DND-41 (cell line): ENCODE data around the gene GREB1L.

Experiments
- ATAC-seq: fragments of 200-7000 bp; cut with Tn5 transposase; 3 replicates; pipeline ENCODE4 v1.9.1; 2021; ENCODE audit warnings: low read depth; ENCODE audit not compliant: insufficient read depth
- DNase-seq: peaks from one replicate; pipeline ENCODE4 v3.0.0-alpha.2; 2020
- H2AFZ ChIP-seq: 2 replicates; pipeline ENCODE4 v1.6.0; 2012; ENCODE audit warnings: low read depth, low read length
- H3K27ac ChIP-seq: 2 replicates; pipeline ENCODE4 v1.5.1; 2012; ENCODE audit warnings: low read length, inconsistent platforms
- H3K27me3 ChIP-seq: fragments of 200-600 bp; sonication (generic); 2 replicates; pipeline ENCODE4 v1.6.0; 2012; ENCODE audit warnings: low read length, mild to moderate bottlenecking, inconsistent platforms; ENCODE audit not compliant: insufficient read depth, poor library complexity
- H3K36me3 ChIP-seq: 2 replicates; pipeline ENCODE4 v1.5.1; 2012; ENCODE audit warnings: low read length, inconsistent platforms; ENCODE audit not compliant: insufficient read depth
- H3K4me1 ChIP-seq: 2 replicates; pipeline ENCODE4 v1.5.1; 2012; ENCODE audit warnings: mild to moderate bottlenecking, low read length; ENCODE audit not compliant: insufficient read depth
- H3K4me2 ChIP-seq: 2 replicates; pipeline ENCODE4 v1.6.0; 2012; ENCODE audit warnings: mild to moderate bottlenecking, moderate library complexity, low read length, inconsistent platforms; ENCODE audit not compliant: insufficient read depth
- H3K4me3 ChIP-seq, 2 experiments: fragments of 200-600 bp in 1 of 2; shearing (Covaris generic) in 1 of 2; 2 replicates each; pipeline ENCODE4 v1.5.1; 2012 to 2016; ENCODE audit warnings: inconsistent platforms in 2 of 2, low read length in 2 of 2, mild to moderate bottlenecking in 2 of 2, low read depth in 1 of 2, moderate library complexity in 1 of 2
- H3K79me2 ChIP-seq: 2 replicates; pipeline ENCODE4 v1.6.0; 2012; ENCODE audit warnings: low read length, inconsistent platforms; ENCODE audit not compliant: insufficient read depth
- H3K9ac ChIP-seq: 2 replicates; pipeline ENCODE4 v1.6.0; 2012; ENCODE audit warnings: low read depth, mild to moderate bottlenecking, inconsistent platforms, low read length, moderate library complexity
- H3K9me3 ChIP-seq: 2 replicates; pipeline ENCODE4 v1.5.1; 2012; ENCODE audit warnings: low read length, moderate library complexity, mild to moderate bottlenecking, inconsistent platforms; ENCODE audit not compliant: insufficient read depth, severe bottlenecking
- H4K20me1 ChIP-seq: 2 replicates; pipeline ENCODE4 v1.6.0; 2012; ENCODE audit warnings: low read length; ENCODE audit not compliant: insufficient read depth
- EZH2 ChIP-seq: IDR thresholded peaks from 3 replicates; pipeline ENCODE4 v1.6.1; 2012; ENCODE audit warnings: borderline replicate concordance, low read depth, mild to moderate bottlenecking, moderate library complexity, low read length, inconsistent platforms; ENCODE audit not compliant: severe bottlenecking
- TF ChIP-seq, protein P1 (sequence below): IDR thresholded peaks from 2 replicates; pipeline ENCODE4 v1.5.1; 2012; ENCODE audit warnings: borderline replicate concordance, low read length, moderate library complexity, mild to moderate bottlenecking; ENCODE audit not compliant: poor library complexity, severe bottlenecking; ENCODE audit errors: extremely low read depth

Gene GREB1L

DNA sequence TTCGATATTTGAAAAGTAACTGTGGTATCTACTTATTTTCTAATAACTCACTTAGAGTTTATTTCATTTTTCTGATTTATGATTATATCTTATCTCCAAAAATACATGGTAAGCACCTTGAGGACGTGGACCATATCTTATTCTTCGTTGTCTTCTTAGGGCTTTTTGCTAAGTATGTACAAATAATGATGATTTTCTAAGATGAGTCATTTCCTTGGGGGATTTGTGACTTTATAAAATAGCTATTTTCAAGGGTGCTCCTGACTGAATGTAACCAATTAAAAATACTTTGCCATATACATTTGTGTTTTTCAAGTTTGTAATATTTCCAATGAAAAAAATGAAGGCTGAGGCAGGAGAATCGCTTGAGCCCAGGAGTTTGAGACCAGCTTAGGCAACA lies 56.3 kb downstream of the GREB1L start:
- Histone ChIP-seq H3K27ac (no peak overlapping the region), H3K4me1 (no peaks in the 10 kb centered on the region), H3K9me3 (no peaks in the 10 kb centered on the region), H3K27me3 (peaks cover 11% of the 10 kb centered on the region), H4K20me1 (no peaks in the 10 kb centered on the region), H3K4me2 (no peak overlapping the region), H3K9ac (no peak overlapping the region), H3K79me2 (no peaks in the 10 kb centered on the region), H3K4me3 (no peak overlapping the region), H2AFZ (no peak overlapping the region), H3K36me3 (no peaks in the 10 kb centered on the region)
- no peak for TF ChIP-seq EZH2
- TF ChIP-seq, protein P1, sequence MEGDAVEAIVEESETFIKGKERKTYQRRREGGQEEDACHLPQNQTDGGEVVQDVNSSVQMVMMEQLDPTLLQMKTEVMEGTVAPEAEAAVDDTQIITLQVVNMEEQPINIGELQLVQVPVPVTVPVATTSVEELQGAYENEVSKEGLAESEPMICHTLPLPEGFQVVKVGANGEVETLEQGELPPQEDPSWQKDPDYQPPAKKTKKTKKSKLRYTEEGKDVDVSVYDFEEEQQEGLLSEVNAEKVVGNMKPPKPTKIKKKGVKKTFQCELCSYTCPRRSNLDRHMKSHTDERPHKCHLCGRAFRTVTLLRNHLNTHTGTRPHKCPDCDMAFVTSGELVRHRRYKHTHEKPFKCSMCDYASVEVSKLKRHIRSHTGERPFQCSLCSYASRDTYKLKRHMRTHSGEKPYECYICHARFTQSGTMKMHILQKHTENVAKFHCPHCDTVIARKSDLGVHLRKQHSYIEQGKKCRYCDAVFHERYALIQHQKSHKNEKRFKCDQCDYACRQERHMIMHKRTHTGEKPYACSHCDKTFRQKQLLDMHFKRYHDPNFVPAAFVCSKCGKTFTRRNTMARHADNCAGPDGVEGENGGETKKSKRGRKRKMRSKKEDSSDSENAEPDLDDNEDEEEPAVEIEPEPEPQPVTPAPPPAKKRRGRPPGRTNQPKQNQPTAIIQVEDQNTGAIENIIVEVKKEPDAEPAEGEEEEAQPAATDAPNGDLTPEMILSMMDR = no peak
- DNase-seq (no peak), ATAC-seq (no peak)

DNA sequence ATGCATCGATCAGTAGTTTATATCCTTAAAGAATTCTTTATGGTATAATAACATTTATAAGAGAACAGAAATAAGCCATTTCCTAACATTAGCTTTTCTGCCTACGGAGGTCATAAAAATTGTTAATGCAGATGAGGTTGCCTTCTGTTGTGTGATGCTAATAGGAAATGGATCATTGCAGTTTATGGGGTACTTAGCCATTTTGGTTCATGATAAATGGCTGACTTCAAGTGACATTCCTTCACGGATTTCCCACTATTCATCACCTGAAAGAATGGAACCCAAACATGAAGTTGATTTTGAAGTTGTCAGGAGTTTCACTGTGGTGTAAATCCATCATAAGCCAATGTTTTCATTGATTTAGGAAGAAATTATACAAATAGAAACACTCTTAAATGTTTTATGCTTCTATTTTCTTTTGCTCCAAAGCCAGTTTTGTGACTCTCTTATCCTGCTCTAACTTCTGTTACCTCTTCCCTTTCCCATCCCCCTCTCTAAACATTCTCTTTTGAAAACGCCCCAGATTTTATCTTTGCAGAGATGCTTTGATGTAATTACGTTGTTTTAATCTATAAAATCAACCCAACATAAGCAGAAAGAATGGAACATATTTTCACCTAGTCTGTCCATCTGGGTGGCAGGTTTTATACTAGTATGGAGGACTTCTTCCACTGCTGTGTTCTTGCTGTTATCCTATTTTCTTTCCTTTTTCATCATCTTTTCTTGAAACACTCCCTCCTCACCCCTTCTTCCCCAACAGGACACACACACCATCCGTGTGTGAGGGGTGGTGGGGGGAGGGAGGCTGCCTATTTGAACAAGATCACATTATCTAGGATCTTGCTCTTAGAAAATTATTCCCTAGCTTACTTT lies 58.2 kb downstream of the GREB1L start:
- TF ChIP-seq, protein P1 = no peak
- TF ChIP-seq EZH2 = no peak
- Histone ChIP-seq H3K9ac (no peak overlapping the region), H3K27ac (no peak overlapping the region), H4K20me1 (no peaks in the 10 kb centered on the region), H3K4me1 (no peaks in the 10 kb centered on the region), H2AFZ (no peak overlapping the region), H3K79me2 (no peaks in the 10 kb centered on the region), H3K4me2 (no peak overlapping the region), H3K4me3 (no peak overlapping the region), H3K27me3 (peaks cover 11% of the 10 kb centered on the region), H3K9me3 (no peaks in the 10 kb centered on the region), H3K36me3 (no peaks in the 10 kb centered on the region)
- no peak for ATAC-seq
- no peak for DNase-seq

DNA sequence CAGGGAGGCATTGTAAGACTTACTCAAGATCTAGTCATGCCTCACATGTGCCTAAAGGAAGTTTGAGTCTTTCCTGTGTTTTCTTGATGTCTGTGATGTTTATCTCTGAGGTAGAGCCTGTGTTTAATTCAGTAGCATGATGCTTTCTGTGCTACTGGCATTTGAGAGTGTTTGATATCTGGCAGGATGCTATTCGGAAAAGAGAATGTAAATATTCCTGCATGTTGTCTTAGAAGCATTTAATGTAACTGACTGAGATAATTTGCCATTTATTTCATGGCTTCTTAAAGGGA lies 58.8 kb downstream of the GREB1L start:
- H3K27ac ChIP-seq = no peak overlapping the region
- H3K27me3 ChIP-seq = peaks cover 11% of the 10 kb centered on the region
- no peaks in the 10 kb centered on the region for H3K36me3 ChIP-seq
- H2AFZ ChIP-seq = no peak overlapping the region
- ATAC-seq = no peak
- TF ChIP-seq, protein P1 = no peak
- no peak for TF ChIP-seq EZH2
- H3K9me3 ChIP-seq = no peaks in the 10 kb centered on the region
- no peaks in the 10 kb centered on the region for H4K20me1 ChIP-seq
- H3K4me2 ChIP-seq = no peak overlapping the region
- H3K4me3 ChIP-seq = no peak overlapping the region
- H3K79me2 ChIP-seq = no peaks in the 10 kb centered on the region
- DNase-seq = no peak
- H3K4me1 ChIP-seq = no peaks in the 10 kb centered on the region
- H3K9ac ChIP-seq = no peak overlapping the region

DNA sequence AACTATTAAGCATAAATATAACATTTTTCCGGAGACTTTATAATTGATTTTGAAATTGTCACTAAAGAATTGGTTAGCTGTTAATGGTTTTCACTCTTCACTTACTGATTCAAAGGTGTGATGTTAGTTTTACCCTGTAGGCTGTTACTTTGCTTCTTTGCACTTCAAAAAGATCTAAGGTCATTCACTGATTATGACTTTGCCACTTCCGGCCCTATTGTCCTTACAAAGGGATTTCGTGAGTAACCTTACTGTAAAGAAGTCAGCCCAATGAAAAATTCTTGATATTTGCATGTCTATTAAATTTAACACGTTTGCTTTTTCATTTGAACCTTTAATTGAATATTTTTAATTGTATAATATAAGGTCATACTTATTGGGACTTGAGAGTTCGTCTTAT lies 61.4 kb downstream of the GREB1L start:
- DNase-seq (no peak), ATAC-seq (no peak)
- no peak overlapping the region for H3K4me2 ChIP-seq
- H3K4me3 ChIP-seq = no peak overlapping the region
- peaks cover 11% of the 10 kb centered on the region for H3K27me3 ChIP-seq
- no peaks in the 10 kb centered on the region for H3K36me3 ChIP-seq
- no peak overlapping the region for H3K9ac ChIP-seq
- H3K79me2 ChIP-seq = no peaks in the 10 kb centered on the region
- H2AFZ ChIP-seq = no peak overlapping the region
- no peak overlapping the region for H3K27ac ChIP-seq
- H3K4me1 ChIP-seq = no peaks in the 10 kb centered on the region
- TF ChIP-seq EZH2 = no peak
- TF ChIP-seq, protein P1 = no peak
- H3K9me3 ChIP-seq = no peaks in the 10 kb centered on the region
- no peaks in the 10 kb centered on the region for H4K20me1 ChIP-seq
